ENCODE results near the gene ENPP3.
"Not testable (repeated sequence)": the region's sequence is repeated elsewhere in the genome, so short reads cannot be mapped to it uniquely, and the experiment has no call there.

The ENPP3 gene

DNA sequence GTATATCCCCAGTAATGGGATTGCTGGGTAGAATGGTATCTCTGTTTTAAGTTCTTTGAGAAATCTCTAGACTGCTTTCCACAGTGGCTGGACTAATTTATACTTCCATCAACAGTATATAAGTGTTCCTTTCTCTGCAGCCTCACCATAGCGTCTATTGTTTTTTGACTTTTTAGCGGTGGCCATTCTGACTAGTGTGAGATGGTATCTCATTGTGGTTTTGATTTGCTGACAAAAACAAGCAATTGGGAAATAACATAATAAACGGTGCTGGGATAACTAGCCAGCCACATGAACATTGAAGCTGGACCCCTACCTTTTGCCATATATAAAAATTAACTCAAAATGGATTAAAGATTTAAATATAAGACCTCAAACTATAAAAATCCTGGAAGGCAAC lies 49.9 kb downstream of the ENPP3 start:
- DNase-seq, result no peak

DNA sequence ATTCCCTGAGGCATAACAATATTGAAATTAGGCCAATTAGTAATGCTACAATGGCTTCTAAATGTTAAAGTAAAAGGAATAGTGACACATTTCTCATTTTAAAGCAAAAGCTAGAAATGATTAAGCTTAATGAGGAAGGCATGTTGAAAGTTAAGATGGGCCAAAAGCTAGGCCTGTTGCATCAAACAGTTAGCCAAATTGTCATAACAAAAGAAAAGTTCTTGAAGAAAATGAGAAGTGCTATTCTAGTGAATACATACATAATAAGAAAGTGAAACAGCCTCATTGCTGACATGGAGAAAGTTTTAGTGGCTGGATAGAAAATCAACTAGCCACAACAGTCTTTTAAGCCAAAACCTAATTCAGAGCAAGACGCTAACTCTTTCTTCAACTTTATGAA lies 51.2 kb downstream of the ENPP3 start:
- DNase-seq, result no peak

DNA sequence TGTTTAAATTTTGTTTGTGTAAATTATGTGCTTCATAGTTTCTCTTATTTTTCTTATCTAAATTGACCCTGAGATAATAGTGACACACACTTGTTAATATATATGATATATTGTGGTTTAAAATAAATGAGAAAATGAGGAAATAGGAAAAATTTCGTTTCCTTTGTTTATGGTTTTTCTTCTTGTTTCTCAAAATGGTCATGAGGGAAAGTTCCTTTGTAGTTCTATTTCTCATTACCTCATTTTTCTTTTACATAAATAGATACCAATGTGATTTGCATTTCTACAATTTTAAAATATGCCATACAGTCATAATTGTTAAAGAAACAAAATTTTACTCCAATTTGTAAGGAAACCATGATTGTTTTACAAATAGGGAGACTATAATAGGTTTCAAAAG lies 54.9 kb downstream of the ENPP3 start:
- DNase-seq, result no peak

DNA sequence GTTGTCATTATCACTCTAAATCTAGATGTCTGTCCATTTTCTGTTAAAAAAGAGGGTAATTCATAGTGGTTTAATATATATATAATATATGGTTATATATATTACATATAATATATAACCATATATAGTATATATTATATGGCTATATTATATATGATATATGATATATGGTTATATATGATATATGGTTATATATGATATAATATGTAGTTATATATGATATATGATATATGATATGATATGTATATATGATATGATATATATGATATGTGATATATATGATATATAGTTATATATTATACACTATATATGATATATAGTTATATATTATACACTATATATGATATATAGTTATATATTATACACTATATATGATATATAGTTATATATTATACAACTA lies 55.5 kb downstream of the ENPP3 start:
- DNase-seq, result no peak

DNA sequence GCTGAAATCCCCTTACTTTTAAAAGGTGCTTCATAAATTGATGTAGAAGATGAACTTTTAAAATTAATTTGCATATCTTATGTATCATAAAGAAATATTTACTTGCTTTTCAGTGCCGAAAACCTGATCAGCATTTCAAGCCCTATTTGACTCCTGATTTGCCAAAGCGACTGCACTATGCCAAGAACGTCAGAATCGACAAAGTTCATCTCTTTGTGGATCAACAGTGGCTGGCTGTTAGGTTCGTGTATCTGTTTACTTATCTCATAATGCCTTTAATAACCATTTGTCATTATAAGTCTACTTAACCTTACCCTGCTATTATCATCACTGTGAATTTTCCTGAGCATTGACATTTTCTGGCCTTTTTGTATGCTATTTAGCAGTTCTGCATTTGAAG lies 56.3 kb downstream of the ENPP3 start:
- no peak for DNase-seq

GRCh38 chr6:131694832-131695426 lies 57.8 kb downstream of the ENPP3 start:
- peak; percentile 12 for DNase-seq

GRCh38 chr6:131696956-131697355 lies 59.9 kb downstream of the ENPP3 start:
- DNase-seq, result no peak

- DNase-seq, result not testable (repeated sequence)
Observed at GRCh38 chr6:131700851-131701250, 63.7 kb downstream of the ENPP3 start.

DNA sequence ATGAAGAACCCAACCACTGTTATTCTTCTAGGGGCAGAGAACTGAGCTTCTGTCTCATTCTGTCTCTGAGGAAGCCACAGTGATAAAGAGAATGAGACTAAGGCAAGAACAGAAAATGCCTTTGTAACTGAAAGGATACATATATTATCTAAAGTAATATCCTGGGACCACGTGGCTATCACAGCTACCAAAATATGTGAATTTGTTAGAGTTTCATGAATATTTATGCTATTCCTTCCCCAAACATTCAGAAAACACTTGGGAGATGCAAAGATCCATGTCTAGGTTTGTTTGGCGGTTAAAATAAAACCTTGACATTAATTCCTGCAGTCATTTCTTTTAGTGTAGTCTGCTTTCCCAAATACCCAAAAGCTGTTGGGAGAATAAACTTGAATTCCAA lies 66.8 kb downstream of the ENPP3 start:
- not testable (repeated sequence) for DNase-seq

GRCh38 chr6:131710917-131711316 lies 73.8 kb downstream of the ENPP3 start, which contains the start of gene CTAGE9:
CTAGE9 (minus strand) TSS chr6:131711017; CDS start chr6:131711017, 0 bp downstream.
- not testable (repeated sequence) for DNase-seq

DNA sequence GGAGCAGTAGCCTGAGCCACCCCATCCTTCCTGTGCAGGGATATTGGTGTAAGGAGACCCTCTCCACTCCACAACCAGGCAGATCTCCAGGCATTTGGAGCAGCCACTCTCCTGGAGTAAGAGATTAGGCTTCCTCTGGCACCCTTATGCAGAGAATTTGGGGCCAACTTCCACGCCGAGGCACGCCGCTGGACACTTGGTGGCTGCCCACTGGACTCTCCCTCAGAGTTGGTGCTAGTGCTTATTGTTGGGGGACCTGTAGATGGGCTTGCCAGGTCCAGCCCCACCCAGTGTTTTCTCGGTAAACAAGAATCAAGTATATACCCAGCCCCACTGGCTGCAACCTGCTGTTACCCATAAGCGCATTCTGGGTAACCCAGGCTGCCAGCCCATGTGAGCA lies 78.5 kb downstream of the ENPP3 start:
- DNase-seq, result not testable (repeated sequence)

GRCh38 chr6:131717836-131718542 lies 80.9 kb downstream of the ENPP3 start:
- no peak for DNase-seq

DNA sequence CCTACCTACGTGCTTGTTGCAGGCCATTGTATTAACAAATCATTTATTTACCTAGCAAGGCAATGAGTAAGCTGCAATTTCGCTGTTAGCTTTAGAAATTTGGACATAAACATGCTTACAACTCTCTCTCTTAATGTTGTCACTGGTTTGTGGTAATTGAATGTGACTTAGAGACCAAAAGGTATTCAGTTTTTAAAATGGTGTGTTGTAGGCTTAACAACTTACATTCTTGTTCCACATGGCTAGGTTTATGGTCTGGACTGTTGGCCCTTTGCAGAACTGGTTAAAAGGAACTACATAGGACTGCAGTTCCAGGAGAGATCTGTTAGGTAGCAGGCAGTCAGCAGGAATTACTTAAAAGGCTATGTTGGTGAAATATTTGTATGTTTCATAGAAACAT lies 84.1 kb downstream of the ENPP3 start:
- DNase-seq, result no peak

DNA sequence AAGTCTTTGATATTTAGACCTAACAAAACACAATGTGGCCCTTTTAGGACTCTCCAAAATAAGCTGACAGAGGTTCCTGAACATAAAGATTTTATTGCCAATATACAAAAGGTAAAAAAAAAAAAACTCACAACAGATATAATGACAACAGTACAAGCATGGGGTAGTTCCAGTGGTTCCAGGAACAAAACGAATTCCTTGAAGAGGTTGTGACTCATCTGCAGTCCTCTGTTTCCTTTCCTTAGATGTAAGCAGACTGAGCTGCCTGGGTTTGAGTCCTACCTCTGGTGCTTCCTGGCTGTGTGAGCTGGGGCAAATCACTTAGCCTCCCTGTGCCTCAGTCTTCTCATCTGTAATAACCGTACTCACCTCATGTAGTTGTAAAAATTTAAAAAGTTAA lies 87.0 kb downstream of the ENPP3 start:
- DNase-seq, result no peak

DNA sequence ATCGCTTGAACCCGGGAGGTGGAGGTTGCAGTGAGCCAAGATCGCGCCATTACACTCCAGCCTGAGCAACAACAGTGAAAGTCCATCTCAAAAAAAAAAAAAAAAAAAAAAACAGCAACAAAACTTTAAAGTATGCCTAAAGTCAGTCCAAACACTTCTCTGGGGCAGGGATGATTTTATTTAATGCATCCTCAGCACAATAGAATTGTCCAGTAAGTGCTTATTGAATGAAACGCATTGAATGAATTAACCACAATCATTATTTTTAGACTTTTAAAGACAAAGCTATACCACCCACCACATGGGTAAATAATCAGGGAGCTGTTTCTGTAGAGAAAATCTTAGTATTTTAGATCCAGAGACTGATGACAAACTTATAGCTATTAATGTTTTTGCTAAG lies 90.4 kb downstream of the ENPP3 start:
- no peak for DNase-seq

GRCh38 chr6:131727868-131728267 lies 90.8 kb downstream of the ENPP3 start:
- DNase-seq, result no peak

GRCh38 chr6:131728296-131728939 lies 91.3 kb downstream of the ENPP3 start:
- DNase-seq, result no peak

DNA sequence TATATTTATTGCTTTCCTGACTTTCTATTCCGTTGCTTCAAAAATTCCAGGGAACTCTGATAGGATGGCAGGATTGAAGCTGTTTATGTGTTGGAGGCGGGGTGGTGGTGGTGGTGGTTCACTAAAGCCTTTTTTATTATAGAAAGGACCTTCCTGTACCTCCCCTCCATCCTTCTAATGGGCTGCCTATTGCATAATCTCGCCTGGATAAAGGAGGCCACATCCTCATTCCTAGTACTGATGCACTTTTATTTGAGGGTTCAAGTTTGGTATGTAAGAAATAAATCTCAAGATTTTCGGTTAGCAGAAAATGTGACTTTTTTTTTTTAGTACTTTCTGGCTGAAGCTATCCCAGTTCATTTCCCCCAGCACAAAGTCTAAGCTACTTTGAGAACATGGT lies 92.4 kb downstream of the ENPP3 start:
- no peak for DNase-seq

GRCh38 chr6:131730264-131730663 lies 93.2 kb downstream of the ENPP3 start:
- DNase-seq, result no peak

- no peak for DNase-seq
Observed at GRCh38 chr6:131731224-131731623, 94.1 kb downstream of the ENPP3 start.

GRCh38 chr6:131733376-131734016 lies 96.4 kb downstream of the ENPP3 start:
- DNase-seq, result no peak

- DNase-seq, result no peak
Observed at GRCh38 chr6:131736003-131736596, 99.0 kb downstream of the ENPP3 start.

DNA sequence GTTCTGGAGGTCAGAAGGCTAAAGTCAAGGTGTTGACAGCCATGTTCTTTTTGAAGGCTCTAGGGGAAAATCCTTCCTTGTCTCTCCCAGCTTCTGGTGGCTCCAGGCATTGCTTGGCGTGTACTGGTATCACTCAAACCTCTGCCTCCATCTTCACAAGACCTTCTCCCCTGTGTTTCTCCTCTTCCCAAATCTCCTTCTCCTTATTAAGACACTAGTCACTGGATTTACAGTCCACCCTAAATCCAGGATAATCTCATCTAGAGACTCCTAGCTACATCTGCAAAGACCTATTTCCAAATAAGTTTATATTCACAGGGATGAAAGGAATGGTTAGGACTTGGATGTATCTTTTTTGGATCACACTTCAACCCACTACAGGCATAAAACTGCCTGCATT lies 99.7 kb downstream of the ENPP3 start:
- DNase-seq, result no peak

All from COR-L47 (cell line).